ENCODE results near the gene MAST2.
"Not testable (repeated sequence)": the region's sequence is repeated elsewhere in the genome, so short reads cannot be mapped to it uniquely, and the experiment has no call there.

Gene MAST2

GRCh38 chr1:45834689-45835088 is 31.3 kb downstream of the MAST2 start:
- Mint-ChIP-seq H3K9me3 (no peaks in the 10 kb centered on the region), H3K4me1 (peaks cover 17% of the 10 kb centered on the region), H3K27ac (no peak overlapping the region), H3K27me3 (no peaks in the 10 kb centered on the region), H3K4me3 (no peak overlapping the region), H3K36me3 (peaks cover 40% of the 10 kb centered on the region)
- ATAC-seq: no peak

GRCh38 chr1:45836451-45836850 is 33.0 kb downstream of the MAST2 start:
- peaks cover 35% of the 10 kb centered on the region for H3K36me3 Mint-ChIP-seq
- no peak overlapping the region for H3K4me3 Mint-ChIP-seq
- no peak for ATAC-seq
- peak overlapping the region; percentile 3 for H3K27ac Mint-ChIP-seq
- H3K9me3 Mint-ChIP-seq: no peaks in the 10 kb centered on the region
- peaks cover 17% of the 10 kb centered on the region for H3K4me1 Mint-ChIP-seq
- H3K27me3 Mint-ChIP-seq: no peaks in the 10 kb centered on the region

- H3K27ac Mint-ChIP-seq: peak overlapping the region; percentile 3
- H3K4me1 Mint-ChIP-seq: peaks cover 17% of the 10 kb centered on the region
- not testable (repeated sequence) for H3K9me3 Mint-ChIP-seq, ATAC-seq, H3K4me3 Mint-ChIP-seq, H3K27me3 Mint-ChIP-seq
- peaks cover 31% of the 10 kb centered on the region for H3K36me3 Mint-ChIP-seq
These were observed 33.4 kb downstream of the MAST2 start for GRCh38 chr1:45836861-45837260.

GRCh38 chr1:45838322-45838721 is 34.9 kb downstream of the MAST2 start:
- H3K27me3 Mint-ChIP-seq, ATAC-seq, H3K4me3 Mint-ChIP-seq: not testable (repeated sequence)

GRCh38 chr1:45840704-45841103 is 37.3 kb downstream of the MAST2 start:
- Mint-ChIP-seq H3K27ac (no peak overlapping the region), H3K9me3 (no peaks in the 10 kb centered on the region)
- ATAC-seq: no peak

More at GRCh38 chr1:45838322-45838721, 34.9 kb downstream of the MAST2 start:
- H3K4me1 Mint-ChIP-seq: peaks cover 23% of the 10 kb centered on the region
- H3K36me3 Mint-ChIP-seq: peaks cover 18% of the 10 kb centered on the region
- H3K27ac Mint-ChIP-seq, H3K9me3 Mint-ChIP-seq: not testable (repeated sequence)

GRCh38 chr1:45842786-45843185 is 39.4 kb downstream of the MAST2 start:
- Mint-ChIP-seq H3K9me3 (no peaks in the 10 kb centered on the region), H3K36me3 (peaks cover 11% of the 10 kb centered on the region), H3K4me3 (no peak overlapping the region), H3K27ac (no peak overlapping the region), H3K27me3 (no peaks in the 10 kb centered on the region), H3K4me1 (peaks cover 11% of the 10 kb centered on the region)
- ATAC-seq: no peak

More at GRCh38 chr1:45840704-45841103, 37.3 kb downstream of the MAST2 start:
- peaks cover 11% of the 10 kb centered on the region for H3K36me3 Mint-ChIP-seq
- H3K4me3 Mint-ChIP-seq: no peak overlapping the region
- no peaks in the 10 kb centered on the region for H3K27me3 Mint-ChIP-seq
- peaks cover 27% of the 10 kb centered on the region for H3K4me1 Mint-ChIP-seq

- Mint-ChIP-seq H3K4me3 (no peak overlapping the region), H3K4me1 (peaks cover 10% of the 10 kb centered on the region), H3K36me3 (peaks cover 14% of the 10 kb centered on the region), H3K27ac (no peak overlapping the region), H3K9me3 (no peaks in the 10 kb centered on the region), H3K27me3 (no peaks in the 10 kb centered on the region)
- no peak for ATAC-seq
These were observed 40.1 kb downstream of the MAST2 start for GRCh38 chr1:45843474-45843905.

GRCh38 chr1:45844000-45844399 is 40.6 kb downstream of the MAST2 start:
- not testable (repeated sequence) for H3K9me3 Mint-ChIP-seq, H3K27me3 Mint-ChIP-seq, H3K4me3 Mint-ChIP-seq, ATAC-seq, H3K27ac Mint-ChIP-seq
- peaks cover 14% of the 10 kb centered on the region for H3K36me3 Mint-ChIP-seq
- H3K4me1 Mint-ChIP-seq: peaks cover 10% of the 10 kb centered on the region

GRCh38 chr1:45846931-45847330 is 43.5 kb downstream of the MAST2 start:
- H3K36me3 Mint-ChIP-seq: peaks cover 30% of the 10 kb centered on the region

GRCh38 chr1:45848097-45848496 is 44.7 kb downstream of the MAST2 start:
- no peaks in the 10 kb centered on the region for H3K27me3 Mint-ChIP-seq
- ATAC-seq: no peak
- H3K27ac Mint-ChIP-seq: no peak overlapping the region
- peaks cover 6% of the 10 kb centered on the region for H3K4me1 Mint-ChIP-seq
- H3K4me3 Mint-ChIP-seq: no peak overlapping the region
- H3K36me3 Mint-ChIP-seq: peaks cover 30% of the 10 kb centered on the region
- H3K9me3 Mint-ChIP-seq: peaks cover 6% of the 10 kb centered on the region

More at GRCh38 chr1:45846931-45847330, 43.5 kb downstream of the MAST2 start:
- no peak for ATAC-seq
- H3K9me3 Mint-ChIP-seq: peaks cover 6% of the 10 kb centered on the region
- no peak overlapping the region for H3K27ac Mint-ChIP-seq
- no peak overlapping the region for H3K4me3 Mint-ChIP-seq
- H3K27me3 Mint-ChIP-seq: no peaks in the 10 kb centered on the region
- H3K4me1 Mint-ChIP-seq: peaks cover 10% of the 10 kb centered on the region

- H3K9me3 Mint-ChIP-seq: peaks cover 6% of the 10 kb centered on the region
- no peak overlapping the region for H3K27ac Mint-ChIP-seq
- no peaks in the 10 kb centered on the region for H3K27me3 Mint-ChIP-seq
- H3K4me1 Mint-ChIP-seq: peaks cover under 1% of the 10 kb centered on the region
- peaks cover 30% of the 10 kb centered on the region for H3K36me3 Mint-ChIP-seq
- no peak overlapping the region for H3K4me3 Mint-ChIP-seq
- no peak for ATAC-seq
These were observed 45.3 kb downstream of the MAST2 start for GRCh38 chr1:45848714-45849113.

- no peak for ATAC-seq
- H3K36me3 Mint-ChIP-seq: peaks cover 30% of the 10 kb centered on the region
- no peak overlapping the region for H3K27ac Mint-ChIP-seq
- no peak overlapping the region for H3K4me3 Mint-ChIP-seq
- no peaks in the 10 kb centered on the region for H3K4me1 Mint-ChIP-seq
- H3K9me3 Mint-ChIP-seq: peaks cover 6% of the 10 kb centered on the region
- no peaks in the 10 kb centered on the region for H3K27me3 Mint-ChIP-seq
These were observed 46.6 kb downstream of the MAST2 start for GRCh38 chr1:45850017-45850416.

- Mint-ChIP-seq H3K4me3 (no peak overlapping the region), H3K27me3 (no peaks in the 10 kb centered on the region), H3K4me1 (no peaks in the 10 kb centered on the region), H3K27ac (no peak overlapping the region), H3K36me3 (peaks cover 15% of the 10 kb centered on the region), H3K9me3 (peaks cover 3% of the 10 kb centered on the region)
- ATAC-seq: no peak
These were observed 51.3 kb downstream of the MAST2 start for GRCh38 chr1:45854724-45855123.

GRCh38 chr1:45857101-45857700 is 53.8 kb downstream of the MAST2 start:
- Mint-ChIP-seq H3K9me3 (no peaks in the 10 kb centered on the region), H3K4me3 (no peak overlapping the region), H3K4me1 (peaks cover 8% of the 10 kb centered on the region), H3K27me3 (no peaks in the 10 kb centered on the region), H3K27ac (no peak overlapping the region), H3K36me3 (peaks cover 7% of the 10 kb centered on the region)
- no peak for ATAC-seq

GRCh38 chr1:45857755-45858492 is 54.5 kb downstream of the MAST2 start:
- not testable (repeated sequence) for H3K9me3 Mint-ChIP-seq, H3K27me3 Mint-ChIP-seq, H3K27ac Mint-ChIP-seq, H3K36me3 Mint-ChIP-seq, ATAC-seq, H3K4me3 Mint-ChIP-seq
- H3K4me1 Mint-ChIP-seq: peaks cover 12% of the 10 kb centered on the region

- no peak for ATAC-seq
- Mint-ChIP-seq H3K9me3 (no peaks in the 10 kb centered on the region), H3K4me3 (no peak overlapping the region), H3K36me3 (peaks cover 7% of the 10 kb centered on the region), H3K27me3 (no peaks in the 10 kb centered on the region), H3K4me1 (peaks cover 16% of the 10 kb centered on the region), H3K27ac (no peak overlapping the region)
These were observed 55.8 kb downstream of the MAST2 start for GRCh38 chr1:45859221-45859620.

Data from stimulated activated memory B cell treated with anti-CD40 and anti-IgM and Interleukin-4, amounts not matched to agents 10 μg/mL and 1 μg/mL and 100 μg/mL, for 72 hours (primary cell).